Activated T-helper 9 cell treated with anti-CD3 and anti-CD28 coated beads, Interleukin-2, amount 50 U/mL, for 16 hours (primary cell): ENCODE results near the gene MYL3.

ENCODE experiments used
- DNase-seq: peaks from one replicate; pipeline ENCODE4 v3.0.0-alpha.2; 2020; ENCODE audit warnings: low read depth

MYL3 gene

DNA sequence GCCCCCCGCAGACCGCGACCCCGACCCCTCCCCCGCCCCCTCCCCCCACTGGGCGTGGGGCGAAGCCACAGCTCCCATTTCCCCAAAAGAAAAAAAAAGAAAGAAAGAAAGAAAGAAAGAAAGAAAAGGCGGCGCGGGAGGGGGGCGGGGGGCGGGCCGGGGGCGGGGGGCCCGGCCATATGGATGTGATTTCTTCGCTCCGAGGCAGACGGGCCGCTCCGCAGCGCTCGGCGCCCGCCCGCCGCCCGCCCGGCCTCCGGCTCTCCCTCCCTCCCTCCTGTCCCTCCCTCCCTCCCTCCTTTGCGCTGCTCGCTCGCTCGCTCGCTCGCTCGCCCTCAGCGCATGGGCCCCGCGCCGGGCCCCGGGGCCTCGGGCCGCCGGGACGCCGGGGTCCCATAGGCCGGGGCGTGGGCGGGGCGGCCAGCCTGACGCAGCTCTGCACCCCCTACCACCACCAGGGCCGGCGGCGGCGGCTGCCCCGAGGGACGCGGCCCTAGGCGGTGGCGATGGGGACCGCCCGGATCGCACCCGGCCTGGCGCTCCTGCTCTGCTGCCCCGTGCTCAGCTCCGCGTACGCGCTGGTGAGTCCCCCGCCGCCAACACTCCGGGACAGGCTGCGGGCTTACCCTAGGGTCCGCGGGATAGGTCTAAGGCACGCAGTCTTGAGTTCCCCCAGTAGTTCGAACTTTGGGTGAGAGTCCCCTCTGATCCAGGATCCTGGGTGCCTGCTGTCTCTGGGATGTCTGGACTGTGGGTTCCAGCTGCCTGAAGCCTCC is 20.0 kb upstream of the MYL3 start:
- DNase-seq, result no peak

DNA sequence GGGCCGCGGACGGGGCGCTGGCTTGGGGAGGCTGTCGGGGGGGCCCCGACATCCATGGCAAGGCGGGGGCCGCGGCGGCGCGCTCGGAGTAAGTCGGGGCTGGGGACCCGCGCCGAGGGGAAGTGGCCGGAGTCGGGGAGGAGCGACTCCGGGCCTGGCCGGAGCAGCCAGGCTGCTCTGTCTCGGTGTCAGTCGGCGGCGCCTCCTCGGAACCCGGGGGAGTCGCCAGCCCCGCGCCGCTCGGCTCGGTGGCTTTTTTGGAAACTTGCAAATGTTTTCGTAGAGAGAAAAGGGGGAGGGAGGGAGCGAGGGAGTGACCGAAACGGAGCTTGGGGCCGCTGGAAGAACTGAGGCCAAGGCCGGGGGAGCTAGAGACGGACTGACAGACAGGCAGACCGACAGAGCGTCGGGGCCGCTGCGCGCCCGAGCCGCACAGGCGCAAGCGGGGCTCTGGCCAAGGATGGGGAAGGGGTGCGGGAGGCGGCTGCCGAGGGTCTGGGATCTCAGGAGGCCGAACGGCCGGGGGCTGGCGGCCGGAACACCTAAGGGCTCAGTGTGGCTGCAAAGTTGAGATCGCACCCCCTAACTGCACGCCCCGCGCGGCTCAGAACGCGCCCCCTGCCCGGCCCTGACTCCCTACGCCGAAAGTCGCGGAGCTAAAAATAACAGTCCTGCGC is 19.3 kb upstream of the MYL3 start:
- no peak for DNase-seq

DNA sequence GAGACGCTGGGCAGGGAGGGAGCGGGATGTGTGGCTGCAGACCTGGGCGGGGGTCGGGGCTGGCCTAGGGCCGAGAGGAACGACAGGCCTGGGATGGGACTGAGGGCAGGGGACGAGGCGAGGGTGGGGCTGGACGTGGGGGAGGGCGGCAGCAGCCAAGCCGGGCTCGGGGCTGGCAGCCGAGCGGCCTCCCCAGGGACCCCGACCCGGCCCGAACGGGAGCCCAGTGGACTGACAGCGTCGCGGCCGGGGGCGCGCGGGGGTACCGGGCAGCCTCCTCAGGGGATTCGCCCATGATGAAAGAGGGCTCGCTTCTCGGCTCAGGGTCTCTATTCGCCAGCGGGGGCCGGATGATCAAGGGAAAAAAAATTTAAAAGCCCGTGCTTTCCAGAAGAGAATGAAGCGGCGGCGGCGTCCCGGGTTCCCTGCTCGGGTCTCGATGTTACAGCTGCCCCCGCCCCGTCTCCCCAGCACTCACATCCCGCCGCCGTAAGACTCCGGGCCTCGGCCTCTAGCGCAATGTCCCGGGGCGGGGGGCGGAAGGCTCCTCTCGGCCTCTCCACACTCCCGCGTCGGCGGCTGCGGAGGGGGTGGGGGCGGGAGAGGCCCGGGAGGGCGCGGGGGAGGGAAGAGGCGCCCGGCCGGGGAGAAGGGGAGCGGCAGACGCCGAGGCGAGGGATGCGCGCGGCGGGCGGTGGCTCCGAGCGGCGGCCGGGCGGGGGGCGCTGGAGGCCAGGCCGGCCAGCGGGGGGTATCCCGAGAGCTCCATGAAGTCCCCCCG is 18.5 kb upstream of the MYL3 start:
- no peak for DNase-seq

DNA sequence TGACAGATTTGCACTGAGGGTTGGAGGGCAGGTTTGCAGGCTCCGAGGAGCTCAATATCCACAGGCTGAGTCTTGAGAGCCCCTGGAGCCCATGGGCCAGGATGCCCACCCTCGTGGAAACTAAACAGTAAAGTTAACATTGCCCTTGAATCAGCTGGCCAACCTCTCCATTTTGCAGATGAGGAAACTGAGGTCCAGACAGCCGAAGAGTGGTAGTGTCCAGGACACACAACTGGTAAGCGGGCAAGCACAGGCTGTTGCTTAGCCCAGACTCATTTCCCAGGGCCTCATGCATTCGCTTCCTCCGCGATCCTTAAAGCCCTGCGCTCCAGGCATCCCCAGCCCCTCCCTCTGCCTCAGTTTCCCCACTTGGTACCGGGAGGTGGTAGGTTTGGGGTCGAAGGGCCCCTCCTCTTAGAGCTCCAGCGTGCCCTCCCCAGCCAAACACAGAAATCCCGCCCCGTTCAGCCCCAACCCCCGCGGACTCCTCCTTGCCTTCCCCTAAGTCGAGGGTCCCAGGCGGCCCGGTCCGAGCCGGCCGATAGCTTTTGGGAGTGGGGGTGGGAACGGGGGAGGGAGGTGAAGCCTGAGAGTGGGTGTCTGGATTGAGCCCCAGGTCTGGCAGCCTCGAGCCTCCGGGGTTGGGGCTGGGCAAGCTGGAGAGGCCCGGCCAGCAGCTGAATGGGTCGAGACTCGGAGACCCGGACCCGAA is 17.8 kb upstream of the MYL3 start:
- DNase-seq, result no peak

DNA sequence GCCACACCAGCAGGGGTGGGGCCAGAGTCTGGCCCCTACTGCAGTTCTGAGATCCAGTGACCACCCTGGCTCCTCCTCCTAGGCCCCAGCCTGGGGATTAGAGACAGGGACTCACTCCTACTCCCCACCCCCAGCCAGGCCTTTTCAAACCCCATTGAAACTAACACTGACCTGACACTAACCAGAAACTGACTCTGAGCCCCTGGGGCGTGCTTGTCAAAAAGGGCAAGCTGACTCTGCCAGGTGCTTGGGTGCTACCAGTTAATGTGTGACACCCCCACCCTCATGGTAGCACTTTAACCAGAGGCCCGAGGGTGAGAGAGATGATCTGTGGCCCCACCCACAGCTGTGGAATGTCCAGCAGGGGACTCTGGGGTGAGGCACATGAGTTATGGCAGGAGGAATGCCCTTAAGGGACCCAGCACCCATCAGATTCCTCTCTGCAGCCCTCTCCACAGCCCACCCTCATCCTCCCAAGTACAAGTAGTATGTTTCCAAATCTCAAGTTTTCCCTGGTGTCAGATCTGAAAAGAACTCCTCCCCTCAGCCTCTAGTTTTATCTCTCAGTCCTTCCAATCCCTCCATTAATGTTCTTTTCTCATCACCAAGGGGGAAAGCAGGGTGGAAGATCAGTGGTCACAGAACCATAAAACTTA is 15.7 kb upstream of the MYL3 start:
- no peak for DNase-seq

DNA sequence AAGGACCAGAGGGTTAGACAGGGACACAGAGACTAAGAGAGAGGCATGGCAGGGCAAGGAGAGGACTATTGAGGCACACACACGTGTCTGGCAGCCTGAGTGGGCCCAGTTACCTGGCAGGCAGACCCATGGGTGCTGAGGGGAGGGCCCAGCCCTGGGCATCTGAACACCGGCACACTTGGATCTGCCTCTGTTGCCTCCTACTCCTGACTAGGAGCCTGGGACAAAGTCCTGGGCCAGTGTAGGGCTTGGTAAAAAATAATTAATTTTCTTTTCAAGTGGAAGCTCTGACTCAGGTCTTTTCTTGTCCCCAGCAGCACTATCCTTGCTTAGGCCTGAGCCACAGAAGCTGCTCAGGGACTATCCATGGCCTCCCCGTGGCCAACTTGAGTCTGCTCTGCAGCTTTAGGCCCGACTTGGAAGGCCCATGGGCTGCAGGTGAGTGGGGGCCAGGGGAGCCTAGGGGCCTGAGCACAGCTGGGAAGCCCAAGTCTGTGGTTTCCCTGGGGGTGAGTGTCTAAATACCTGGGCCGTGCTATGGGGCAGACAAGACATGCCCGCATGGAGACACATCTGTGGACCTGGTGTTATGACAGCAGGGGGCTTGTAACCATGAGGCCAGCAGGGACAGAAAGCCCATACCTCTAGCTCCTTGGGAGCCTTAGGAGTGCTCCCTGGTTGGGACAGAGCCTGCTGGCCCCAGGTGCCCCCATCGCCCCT is 14.3 kb upstream of the MYL3 start, which contains the start of gene PTH1R:
TSS of gene PTH1R (plus strand) at position 316 of the 720 bp plus-strand sequence. CDS start 5,839 bp downstream, outside the sequence.
- no peak for DNase-seq

DNA sequence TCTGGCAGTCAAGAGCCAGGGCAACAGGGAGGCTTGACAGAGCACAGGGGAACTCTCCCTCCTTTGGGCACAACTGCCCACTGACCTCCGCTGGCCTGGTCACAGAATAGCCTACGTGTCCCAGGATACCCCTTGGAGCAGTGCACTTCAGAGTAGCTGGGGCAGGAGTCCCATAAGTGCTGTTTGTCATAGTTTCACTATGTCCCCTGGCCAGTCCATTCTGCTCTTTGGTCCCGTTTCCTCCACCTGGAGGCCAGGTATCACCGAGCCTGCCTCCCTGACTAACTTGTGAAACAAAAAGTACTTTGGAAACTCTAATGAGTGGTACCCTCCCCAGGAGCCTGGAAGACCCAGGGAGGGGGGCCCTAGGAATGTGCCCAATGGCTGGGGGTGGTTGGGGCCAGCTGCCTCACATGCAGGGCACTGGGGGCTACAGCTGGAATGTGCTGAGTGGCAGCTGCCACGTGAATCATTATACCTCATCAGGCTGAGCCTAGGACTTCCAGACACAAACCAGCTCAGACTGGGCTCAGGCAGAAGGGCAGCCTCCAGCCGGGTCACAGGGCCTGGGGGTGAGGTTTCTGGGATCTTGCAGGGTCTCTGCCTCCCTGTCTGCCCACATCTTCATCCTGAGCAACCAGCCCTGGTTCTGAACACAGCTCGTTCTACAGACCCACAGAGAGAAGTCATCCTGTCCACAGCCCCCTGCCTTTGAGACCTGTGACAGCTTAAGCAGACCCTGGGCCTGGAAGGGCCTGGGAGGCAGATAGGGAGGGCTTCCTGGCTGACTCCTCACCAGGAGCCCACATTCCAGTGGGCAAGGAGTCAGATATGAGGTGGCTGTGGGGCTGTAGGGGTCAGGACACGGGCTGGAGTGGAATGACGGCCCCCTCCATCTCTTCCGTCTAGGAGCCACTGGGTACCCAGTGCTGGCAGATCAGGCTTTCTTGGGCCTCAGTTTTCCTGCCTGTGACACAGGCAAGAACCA is 13.4 kb upstream of the MYL3 start:
- no peak for DNase-seq

DNA sequence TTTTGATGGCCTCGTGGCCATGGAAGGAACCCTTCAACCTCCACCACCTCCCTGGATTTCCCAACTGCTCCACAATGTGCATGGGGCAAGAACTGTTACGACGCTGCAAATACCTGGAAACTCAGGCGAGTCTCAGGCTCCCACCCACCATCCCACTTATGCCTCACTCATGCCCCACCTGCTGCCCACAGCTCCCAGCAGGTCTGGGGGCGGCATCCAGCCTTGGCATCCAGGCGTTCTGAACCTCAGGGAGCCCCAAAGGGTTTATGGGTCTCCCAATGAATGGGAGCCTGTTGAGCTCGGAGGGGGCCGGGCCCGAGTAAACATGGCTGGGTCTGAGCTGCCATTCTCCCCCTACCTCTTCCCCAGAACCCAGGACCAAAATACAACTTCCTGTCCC is 12.3 kb upstream of the MYL3 start:
- no peak for DNase-seq

DNA sequence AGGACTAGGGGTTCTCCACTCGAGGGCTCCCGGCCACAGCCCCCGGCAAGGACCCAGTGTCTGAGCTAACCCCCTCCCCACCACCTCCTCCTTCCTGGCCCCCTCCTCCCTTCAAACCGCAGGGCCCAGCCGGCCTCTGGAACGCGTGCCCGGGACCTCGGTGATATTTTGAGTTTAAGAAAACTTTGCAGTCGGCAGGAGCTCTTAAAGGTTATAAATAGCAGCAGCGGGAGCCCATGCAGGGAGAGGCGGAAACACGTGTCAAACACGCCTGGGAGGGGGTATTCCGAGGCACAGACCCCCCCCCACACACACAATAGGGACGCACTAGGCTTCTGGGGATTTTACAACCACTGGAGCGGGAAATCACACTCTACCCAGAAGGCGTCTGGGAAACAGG is 11.2 kb upstream of the MYL3 start:
- DNase-seq, result no peak

DNA sequence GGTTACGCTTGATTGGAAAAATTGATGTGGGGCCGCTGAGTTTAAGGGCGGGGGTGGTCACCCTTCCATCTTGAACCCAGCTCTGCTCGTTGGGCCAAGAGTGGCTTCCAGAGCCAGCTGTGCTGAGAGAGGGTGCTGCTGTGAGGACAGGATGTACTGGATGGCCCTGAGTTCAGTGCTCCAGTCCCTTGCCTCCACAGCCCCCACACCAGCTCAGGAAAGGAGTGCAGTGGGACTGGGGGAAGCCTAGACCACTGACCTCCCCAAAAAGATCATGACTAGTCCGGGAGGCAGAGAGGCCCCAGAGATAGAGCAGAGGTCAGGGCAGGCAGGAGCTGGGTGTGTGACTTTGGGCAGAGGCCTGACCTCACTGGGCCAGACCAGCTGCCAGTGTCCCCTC is 10.3 kb upstream of the MYL3 start:
- no peak for DNase-seq

DNA sequence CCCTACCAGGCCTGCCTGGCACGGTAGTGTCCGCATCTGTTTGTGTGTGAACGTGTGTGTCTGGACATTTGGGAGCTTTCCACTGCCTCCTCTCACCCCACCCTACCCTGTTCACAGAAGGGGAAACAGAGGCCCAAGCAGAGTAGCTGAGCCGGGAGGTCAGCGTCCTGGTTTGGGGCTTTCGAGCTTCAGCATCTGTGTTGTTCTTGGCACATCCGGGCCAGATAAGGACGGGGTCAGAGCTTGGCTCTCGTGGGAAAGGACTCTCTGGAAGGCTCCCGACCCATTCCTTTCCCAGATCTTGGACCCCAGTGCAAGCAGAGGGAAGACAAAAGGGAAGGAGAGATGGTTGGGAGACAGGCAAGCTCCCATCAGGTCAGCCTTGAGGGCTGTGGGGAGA is 8.0 kb upstream of the MYL3 start:
- DNase-seq, result no peak

DNA sequence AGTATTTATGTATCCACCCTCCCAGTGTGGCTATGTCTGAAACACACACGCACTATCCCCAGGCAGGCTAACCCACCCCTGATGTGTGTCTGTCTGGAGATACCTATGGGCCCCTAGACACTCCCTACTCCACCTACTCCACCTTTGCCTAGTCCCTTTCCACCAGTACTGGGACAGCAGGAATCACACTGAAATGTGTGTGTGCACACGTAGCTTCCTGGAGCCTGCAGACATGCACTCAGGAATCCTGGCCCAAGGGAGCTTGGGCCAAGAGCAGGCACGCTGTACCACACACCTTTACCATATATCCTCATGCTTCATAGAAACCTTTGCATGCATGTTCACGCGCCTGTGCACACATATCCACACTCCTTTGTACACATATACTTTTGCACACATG is 7.4 kb upstream of the MYL3 start:
- DNase-seq, result no peak

DNA sequence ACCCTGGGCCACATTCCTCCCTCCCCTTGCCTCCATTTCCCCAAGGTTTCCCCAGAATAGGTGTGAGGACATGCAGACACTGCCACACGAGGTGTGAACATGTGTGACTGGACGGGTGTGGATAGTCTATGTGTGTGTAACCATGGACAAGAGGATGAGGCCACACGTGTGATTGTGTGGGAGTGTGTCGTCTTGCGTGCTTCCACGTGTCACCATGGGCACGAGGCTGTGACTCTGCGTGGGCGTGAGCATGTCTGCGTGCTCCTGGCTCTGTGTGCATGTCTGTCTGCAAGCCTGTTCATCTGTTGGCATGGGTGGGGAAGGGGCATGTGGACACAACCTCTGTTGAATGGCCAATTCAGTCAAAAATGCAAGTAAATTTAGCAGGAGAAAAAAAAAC is 6.2 kb upstream of the MYL3 start:
- no peak for DNase-seq

DNA sequence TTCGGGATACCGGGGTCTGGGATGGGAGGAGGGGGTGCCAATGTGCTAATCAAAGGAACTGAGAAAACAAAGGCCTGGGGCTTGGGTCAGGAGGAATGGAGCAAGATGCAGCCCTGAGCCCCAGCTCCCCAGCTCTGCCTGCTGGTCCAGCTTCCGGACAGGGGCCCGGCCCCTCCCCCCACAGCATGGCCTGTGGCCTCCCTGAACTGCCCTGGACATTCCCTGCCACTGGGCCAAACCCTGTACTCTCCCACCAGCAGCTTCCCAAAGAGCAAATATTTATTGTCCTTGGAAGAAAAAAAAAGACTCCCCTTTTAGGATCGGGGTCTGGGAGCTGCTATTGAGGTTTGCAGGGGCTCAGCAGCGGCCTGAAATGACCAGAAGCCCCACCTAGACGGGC is 5.7 kb upstream of the MYL3 start:
- no peak for DNase-seq

DNA sequence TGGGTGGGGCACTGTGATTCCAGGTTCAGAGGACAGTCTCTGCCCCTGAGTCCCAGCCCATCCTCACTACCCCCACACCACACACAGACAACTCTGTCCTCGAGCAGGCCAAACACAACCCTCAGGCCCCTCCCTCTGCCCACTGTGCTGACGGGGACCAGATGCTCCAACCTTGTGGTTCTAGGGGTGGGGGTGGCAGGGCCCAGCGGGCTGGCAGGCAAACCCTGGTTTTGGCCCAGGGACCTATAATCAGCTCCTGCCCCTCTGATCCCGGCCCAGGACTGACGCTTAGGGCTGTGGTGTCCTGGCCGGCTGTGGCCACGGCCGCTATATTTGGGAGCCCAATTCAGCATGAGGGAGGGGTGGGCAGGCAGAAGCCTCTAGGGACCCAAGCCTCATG is 5.0 kb upstream of the MYL3 start:
- DNase-seq, result no peak

DNA sequence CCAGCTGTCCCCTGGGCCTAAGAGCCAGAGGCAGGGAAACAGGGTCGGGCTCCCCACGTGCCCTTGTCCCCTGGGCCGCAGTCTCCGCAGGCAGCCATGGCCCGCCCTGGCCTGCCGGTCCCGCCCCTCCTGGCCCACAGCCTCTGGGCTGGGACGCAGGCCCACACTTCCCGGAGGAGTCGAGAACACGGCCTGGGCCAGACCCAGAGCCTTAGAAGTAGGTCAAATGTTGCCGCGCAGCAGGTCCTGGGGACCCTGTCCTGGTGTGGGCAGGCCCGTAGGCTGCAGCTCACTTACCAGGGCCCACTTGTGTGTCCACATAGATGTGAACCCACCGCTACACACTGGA is 4.3 kb upstream of the MYL3 start:
- no peak for DNase-seq

DNA sequence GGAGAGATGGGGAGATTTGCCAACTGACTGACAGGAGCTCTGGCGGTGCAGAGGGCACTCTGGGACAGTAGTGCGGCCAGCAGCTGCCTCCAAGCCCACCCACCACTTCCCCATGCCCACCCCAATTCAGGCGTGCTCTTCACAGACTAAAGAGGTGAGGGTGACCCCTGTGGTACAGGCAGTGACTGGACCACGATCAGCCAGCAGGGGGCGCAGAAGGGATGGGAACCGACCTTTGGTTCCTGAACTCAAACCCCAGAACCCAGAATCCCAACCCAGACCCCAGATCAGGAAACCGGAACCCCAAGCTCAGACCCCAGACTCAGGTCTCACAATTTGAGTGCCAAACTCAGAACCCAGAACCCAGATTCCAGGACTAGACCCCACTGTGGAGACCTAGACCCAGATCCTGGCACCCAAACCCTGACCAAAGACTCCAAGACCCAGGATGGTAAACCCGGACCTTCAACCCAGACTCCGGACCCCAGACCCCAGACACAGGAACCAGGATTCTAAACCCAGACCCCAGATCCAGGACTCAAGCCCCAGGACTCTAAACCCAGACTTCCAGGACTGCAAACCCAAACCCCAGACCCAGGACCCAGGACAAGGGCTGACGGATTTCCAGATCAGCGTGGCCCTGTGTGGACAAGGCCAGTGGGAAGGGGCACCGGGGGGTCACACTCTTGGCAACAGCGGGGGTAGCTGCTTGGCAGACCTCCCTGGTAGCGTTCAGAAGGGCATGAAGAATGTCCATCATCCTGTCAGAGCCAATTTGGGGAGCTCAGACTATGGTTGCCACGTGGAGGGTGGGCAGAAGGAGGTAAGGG is 3.7 kb upstream of the MYL3 start:
- peak; percentile 72 for DNase-seq

DNA sequence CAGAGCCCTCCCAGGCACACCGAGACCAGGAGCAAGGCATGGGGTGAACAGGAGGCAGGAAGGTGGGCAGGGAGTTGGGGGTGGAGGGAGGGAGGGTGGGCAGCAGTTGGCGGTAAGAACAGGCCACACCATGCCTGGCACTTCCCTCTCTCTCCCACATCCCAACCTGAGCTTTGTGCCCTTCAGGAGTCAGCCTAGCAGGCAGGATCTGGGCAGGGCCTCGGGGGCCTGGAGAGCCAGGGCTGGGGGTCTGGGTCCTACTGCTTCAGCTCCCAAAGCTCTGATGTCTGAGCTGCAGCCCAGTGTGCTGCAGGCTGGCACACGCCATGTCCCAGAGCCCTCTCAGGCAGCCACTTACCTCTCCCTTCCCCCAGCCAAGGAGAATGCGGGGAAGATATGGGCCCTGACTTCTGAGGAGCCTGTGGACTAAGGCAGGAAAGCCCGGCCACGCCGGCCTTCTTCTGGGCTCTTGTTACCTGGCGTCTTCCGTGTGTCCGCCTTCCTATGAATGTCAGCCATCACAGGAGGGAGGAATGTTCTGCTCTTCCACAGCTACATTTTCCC is 2.9 kb upstream of the MYL3 start:
- no peak for DNase-seq

DNA sequence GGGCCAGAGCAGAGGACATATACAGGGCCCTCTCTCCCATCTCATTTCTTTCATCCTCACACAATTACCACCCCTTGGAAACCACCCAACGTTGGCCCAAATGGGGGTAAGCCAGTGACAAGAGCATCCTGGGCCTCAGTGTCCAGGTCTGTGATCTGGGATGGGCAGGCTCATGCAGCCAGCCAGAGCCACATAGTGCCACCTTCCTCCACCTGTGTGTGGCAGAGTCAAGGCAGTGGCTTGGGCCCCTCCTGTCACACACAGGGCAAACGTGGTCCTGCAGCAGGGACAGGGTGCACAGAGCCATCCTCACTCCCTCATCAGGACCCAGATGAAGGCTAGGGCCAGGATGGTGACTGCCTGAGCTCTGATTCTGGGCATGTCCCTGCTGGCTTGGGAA is 2.3 kb upstream of the MYL3 start:
- no peak for DNase-seq
